ENCODE results near the gene SEC16A.

Gene SEC16A

DNA sequence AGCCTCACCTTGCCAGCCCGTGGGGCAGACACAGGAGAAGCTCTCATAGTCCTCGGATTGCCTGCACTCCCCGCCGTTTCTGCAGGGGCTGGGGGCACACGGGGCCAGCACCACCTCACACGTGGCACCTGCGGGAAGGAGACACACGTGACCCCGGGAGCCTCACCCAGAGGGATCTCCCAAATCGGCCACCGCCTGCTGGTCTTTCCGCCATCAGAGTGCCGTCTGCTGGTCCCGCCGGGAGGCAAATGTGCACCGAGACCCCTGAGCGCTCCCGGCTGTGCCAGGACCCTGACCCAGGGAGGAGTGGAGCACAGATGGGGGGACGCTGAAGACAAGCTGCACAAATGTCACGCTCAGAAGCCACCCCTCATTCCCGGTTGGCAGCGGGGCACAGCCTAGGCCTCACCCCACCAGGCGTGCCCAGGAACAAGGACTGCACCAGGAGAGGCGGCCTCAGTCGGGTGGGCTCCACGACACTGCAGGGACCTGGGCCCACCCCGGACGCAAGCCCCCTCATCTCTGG, 28.4 kb upstream of the SEC16A start:
- Histone ChIP-seq H3K4me1 (ENCODE audit: insufficient read depth, poor library complexity, severe bottlenecking) (no peaks in the 10 kb centered on the region), H3K27me3 (ENCODE audit: insufficient read depth, poor library complexity, severe bottlenecking) (no peaks in the 10 kb centered on the region), H3K27ac (ENCODE audit: poor library complexity, severe bottlenecking) (no peak overlapping the region), H3K9me3 (ENCODE audit: severe bottlenecking) (no peaks in the 10 kb centered on the region), H3K4me3 (ENCODE audit: severe bottlenecking) (no peak overlapping the region), H3K36me3 (ENCODE audit: low read depth) (peaks cover 88% of the 10 kb centered on the region)
- DNase-seq (ENCODE audit: low spot score) (no peak), ATAC-seq (ENCODE audit: low read depth) (no peak)
- TF ChIP-seq CTCF (IDR thresholded peaks at IDR 0.05; ENCODE audit: poor library complexity, severe bottlenecking): no peak

GRCh38 chr9:136510561-136510960, 27.7 kb upstream of the SEC16A start:
- Histone ChIP-seq H3K4me3 (ENCODE audit: severe bottlenecking) (no peak overlapping the region), H3K27ac (ENCODE audit: poor library complexity, severe bottlenecking) (no peak overlapping the region), H3K9me3 (ENCODE audit: severe bottlenecking) (no peaks in the 10 kb centered on the region), H3K27me3 (ENCODE audit: insufficient read depth, poor library complexity, severe bottlenecking) (no peaks in the 10 kb centered on the region), H3K4me1 (ENCODE audit: insufficient read depth, poor library complexity, severe bottlenecking) (no peaks in the 10 kb centered on the region), H3K36me3 (ENCODE audit: low read depth) (peaks cover 90% of the 10 kb centered on the region)
- no peak for TF ChIP-seq CTCF (IDR thresholded peaks at IDR 0.05; ENCODE audit: poor library complexity, severe bottlenecking)
- ATAC-seq (ENCODE audit: low read depth) (no peak), DNase-seq (ENCODE audit: low spot score) (no peak)

DNA sequence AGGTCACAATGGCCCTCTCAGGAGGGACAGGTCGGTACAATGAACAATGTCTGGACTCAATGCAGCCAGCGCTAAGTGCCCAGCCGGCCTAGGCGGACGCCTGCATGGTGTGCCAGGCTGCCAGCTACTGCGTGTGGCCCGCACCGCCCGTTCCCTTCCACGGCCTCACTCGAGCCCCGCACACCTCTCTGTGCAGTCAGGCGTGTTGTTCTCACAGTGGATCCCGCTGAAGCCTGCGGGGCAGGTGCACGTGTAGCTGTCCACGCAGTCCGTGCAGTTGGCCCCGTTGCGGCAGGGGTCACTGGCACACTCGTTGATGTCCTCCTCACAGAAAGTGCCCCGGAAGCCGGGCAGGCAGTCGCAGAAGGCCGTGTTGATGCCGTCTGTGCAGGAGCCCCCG, 26.7 kb upstream of the SEC16A start:
- DNase-seq (ENCODE audit: low spot score) (no peak), ATAC-seq (ENCODE audit: low read depth) (no peak)
- H3K4me3 ChIP-seq (ENCODE audit: severe bottlenecking): no peak overlapping the region
- no peaks in the 10 kb centered on the region for H3K9me3 ChIP-seq (ENCODE audit: severe bottlenecking)
- H3K27ac ChIP-seq (ENCODE audit: poor library complexity, severe bottlenecking): no peak overlapping the region
- TF ChIP-seq CTCF (IDR thresholded peaks at IDR 0.05; ENCODE audit: poor library complexity, severe bottlenecking): no peak
- no peaks in the 10 kb centered on the region for H3K27me3 ChIP-seq (ENCODE audit: insufficient read depth, poor library complexity, severe bottlenecking)
- no peaks in the 10 kb centered on the region for H3K4me1 ChIP-seq (ENCODE audit: insufficient read depth, poor library complexity, severe bottlenecking)
- peaks cover 89% of the 10 kb centered on the region for H3K36me3 ChIP-seq (ENCODE audit: low read depth)

- Histone ChIP-seq H3K4me3 (ENCODE audit: severe bottlenecking) (no peak overlapping the region), H3K4me1 (ENCODE audit: insufficient read depth, poor library complexity, severe bottlenecking) (no peaks in the 10 kb centered on the region), H3K27ac (ENCODE audit: poor library complexity, severe bottlenecking) (no peak overlapping the region), H3K27me3 (ENCODE audit: insufficient read depth, poor library complexity, severe bottlenecking) (no peaks in the 10 kb centered on the region), H3K9me3 (ENCODE audit: severe bottlenecking) (no peaks in the 10 kb centered on the region), H3K36me3 (ENCODE audit: low read depth) (peaks cover 90% of the 10 kb centered on the region)
- TF ChIP-seq CTCF (IDR thresholded peaks at IDR 0.05; ENCODE audit: poor library complexity, severe bottlenecking): no peak
- DNase-seq (ENCODE audit: low spot score) (no peak), ATAC-seq (ENCODE audit: low read depth) (no peak)
These were observed 26.1 kb upstream of the SEC16A start for GRCh38 chr9:136508729-136509500.

GRCh38 chr9:136507992-136508375, 25.1 kb upstream of the SEC16A start:
- Histone ChIP-seq H3K36me3 (ENCODE audit: low read depth) (peaks cover 90% of the 10 kb centered on the region), H3K4me3 (ENCODE audit: severe bottlenecking) (no peak overlapping the region), H3K27me3 (ENCODE audit: insufficient read depth, poor library complexity, severe bottlenecking) (no peaks in the 10 kb centered on the region), H3K27ac (ENCODE audit: poor library complexity, severe bottlenecking) (no peak overlapping the region), H3K9me3 (ENCODE audit: severe bottlenecking) (no peaks in the 10 kb centered on the region), H3K4me1 (ENCODE audit: insufficient read depth, poor library complexity, severe bottlenecking) (no peaks in the 10 kb centered on the region)
- DNase-seq (ENCODE audit: low spot score) (no peak), ATAC-seq (ENCODE audit: low read depth) (no peak)
- no peak for TF ChIP-seq CTCF (IDR thresholded peaks at IDR 0.05; ENCODE audit: poor library complexity, severe bottlenecking)

Data from RWPE2 (cell line).